GM13976 (cell line): ENCODE results near the gene HIVEP3.

Experiments used
- DNase-seq: peaks from one replicate; pipeline ENCODE4 v3.0.0; 2012; ENCODE audit warnings: low spot score
- in situ Hi-C: fragments of 300-500 bp; cut with MboI; formaldehyde crosslinking; loops from one replicate; pipeline ENCODE4 v1.12.0; 2022; ENCODE audit warnings: low sequenced_read_pairs, mixed read lengths, inconsistent platforms; ENCODE audit not compliant: unreplicated experiment
- TF ChIP-seq, protein P1 (sequence below): IDR thresholded peaks from 2 replicates; pipeline ENCODE4 v1.5.1; 2012; ENCODE audit warnings: borderline replicate concordance, mild to moderate bottlenecking; ENCODE audit not compliant: insufficient read depth; ENCODE audit errors: extremely low read depth, missing control alignments, control extremely low read depth

The HIVEP3 gene

DNA sequence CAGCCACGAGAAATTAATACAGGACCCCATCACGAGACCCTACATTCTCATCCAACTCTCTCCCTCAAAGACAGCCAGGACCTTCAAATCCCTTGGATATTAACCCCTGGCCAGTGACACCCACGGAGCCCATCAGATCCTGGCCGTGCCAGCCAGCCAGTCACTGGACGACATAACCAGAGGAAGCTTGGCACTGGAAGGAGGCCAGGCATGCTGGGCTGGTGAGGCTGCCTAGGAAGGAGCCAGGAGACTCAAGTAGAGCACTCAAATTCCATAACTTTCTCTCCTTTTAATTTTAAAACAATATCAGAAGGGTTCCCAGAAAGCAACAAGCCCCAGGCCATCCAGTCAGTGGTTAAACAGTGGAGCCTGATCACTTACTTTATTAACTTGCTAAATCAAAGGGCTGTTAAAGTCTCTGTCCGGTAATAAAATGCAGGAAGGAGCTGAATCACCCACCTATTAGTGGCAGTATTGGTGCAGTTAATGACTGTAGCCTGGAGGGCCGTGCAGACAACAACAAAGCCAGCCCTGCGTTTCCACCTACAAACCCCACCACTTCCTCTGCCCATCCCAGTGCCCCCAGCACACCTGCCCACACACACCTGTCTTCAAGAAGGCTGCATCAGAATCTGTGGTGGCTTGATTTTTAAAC, 78.0 kb downstream of the HIVEP3 start:
- in situ Hi-C loops: no loop called here
- TF ChIP-seq, protein P1, sequence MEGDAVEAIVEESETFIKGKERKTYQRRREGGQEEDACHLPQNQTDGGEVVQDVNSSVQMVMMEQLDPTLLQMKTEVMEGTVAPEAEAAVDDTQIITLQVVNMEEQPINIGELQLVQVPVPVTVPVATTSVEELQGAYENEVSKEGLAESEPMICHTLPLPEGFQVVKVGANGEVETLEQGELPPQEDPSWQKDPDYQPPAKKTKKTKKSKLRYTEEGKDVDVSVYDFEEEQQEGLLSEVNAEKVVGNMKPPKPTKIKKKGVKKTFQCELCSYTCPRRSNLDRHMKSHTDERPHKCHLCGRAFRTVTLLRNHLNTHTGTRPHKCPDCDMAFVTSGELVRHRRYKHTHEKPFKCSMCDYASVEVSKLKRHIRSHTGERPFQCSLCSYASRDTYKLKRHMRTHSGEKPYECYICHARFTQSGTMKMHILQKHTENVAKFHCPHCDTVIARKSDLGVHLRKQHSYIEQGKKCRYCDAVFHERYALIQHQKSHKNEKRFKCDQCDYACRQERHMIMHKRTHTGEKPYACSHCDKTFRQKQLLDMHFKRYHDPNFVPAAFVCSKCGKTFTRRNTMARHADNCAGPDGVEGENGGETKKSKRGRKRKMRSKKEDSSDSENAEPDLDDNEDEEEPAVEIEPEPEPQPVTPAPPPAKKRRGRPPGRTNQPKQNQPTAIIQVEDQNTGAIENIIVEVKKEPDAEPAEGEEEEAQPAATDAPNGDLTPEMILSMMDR: no peak
- DNase-seq: no peak

DNA sequence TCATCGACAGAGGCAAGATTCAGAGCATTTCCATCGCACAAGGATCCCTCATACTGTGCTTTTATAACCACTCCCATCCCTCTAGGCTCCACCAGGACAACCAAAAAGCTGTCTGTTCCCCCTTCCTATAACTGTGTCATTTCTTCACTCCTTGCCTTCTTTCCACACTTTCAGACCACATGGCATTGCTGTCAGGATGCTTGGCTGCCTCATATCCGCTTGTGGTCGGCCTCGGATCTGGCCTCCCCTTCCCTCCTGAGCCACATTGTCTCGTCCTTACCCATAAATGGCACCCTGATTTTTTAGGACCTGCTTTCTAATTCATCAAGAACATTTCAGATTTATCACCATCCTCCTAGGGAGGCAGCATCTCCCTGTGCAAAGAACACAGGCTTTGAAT, 80.5 kb downstream of the HIVEP3 start:
- TF ChIP-seq, protein P1: no peak
- DNase-seq: no peak
- in situ Hi-C loops: no loop called here

DNA sequence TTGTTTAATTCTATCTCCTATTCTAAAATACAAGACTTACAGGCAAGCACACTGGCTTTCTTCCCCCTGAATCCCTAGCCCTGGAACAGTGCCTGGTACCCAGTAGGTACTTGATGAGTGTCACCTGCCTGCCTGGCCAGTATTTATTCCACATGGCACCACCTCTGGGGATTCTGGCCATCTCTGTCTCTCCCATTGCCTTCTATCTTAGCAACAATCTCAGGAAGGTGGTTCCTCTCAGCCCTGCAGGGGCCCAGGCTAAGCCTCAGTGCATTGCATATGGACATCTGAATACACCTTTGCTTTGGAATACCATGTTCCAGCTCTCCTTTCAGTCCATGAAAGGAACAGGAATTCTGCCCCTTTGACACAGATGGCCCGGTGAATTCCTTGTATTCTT, 81.0 kb downstream of the HIVEP3 start:
- in situ Hi-C loops: no loop called here
- TF ChIP-seq, protein P1: no peak

DNA sequence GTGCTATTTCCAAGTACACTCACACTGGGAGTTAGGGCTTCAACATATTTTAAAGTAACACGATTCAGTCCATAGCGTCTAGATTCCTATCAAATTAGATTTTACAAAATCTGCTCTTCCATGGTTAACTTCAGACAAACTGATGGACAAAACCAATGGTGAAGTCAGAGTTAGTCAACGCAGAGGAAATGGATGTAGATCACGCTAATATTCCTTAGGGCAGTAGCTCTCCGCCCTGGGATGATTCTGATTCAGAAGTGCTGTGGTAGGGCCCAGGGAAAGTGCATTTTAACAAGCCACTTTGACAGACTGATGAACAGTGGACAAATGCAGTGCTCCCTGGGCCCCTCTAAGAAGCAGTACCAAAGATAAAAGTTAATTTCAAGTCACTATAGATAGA, 83.2 kb downstream of the HIVEP3 start:
- in situ Hi-C loops: no loop called here
- TF ChIP-seq, protein P1: no peak
- DNase-seq: no peak

More for the DNA sequence above, 81.0 kb downstream of the HIVEP3 start:
- DNase-seq: no peak

DNA sequence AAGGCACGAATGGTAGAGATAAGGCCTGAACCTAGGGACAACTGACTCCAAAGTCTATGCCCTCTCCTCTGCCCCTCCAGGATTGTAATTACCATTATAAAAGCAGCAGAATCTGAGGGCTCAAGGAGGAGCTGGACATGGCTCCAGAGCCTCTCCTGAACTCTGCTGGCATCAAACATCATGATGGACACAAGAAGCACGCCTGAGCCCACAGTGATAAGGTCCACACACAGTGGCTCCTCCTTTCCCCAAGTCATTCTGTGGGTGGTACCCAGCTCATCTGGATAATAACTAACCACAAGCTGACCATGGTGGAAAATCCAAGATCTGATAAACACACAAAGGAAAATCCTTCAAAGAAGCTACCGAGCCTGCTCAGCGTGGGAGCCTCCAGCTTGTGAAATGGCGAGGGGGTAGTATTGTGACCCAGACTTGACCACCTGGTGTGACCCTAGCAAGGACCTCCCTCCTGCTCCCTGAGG, 85.2 kb downstream of the HIVEP3 start:
- DNase-seq: no peak
- in situ Hi-C loops: no loop called here
- TF ChIP-seq, protein P1: no peak

DNA sequence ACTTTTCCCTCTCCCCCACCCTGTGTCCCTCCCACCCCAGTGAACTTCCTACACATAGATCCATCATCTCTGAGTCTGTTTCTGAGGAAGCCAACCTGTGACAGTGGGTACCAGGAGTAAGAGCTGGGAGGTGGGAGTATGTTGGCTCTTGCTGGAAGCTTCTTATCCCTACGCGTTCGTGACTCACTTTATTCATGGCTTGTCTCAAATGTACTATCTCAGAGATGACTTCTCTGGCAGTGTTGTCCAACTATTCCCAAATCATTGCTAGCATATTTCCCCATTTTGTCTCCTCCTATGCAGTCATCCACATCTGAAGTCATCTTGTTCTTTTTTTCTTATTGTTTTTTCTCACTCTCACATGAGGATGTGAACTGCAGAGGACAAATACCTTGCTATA, 88.0 kb downstream of the HIVEP3 start:
- TF ChIP-seq, protein P1: no peak
- no peak for DNase-seq
- in situ Hi-C loops: no loop called here
